Liver (tissue), 9 donors: ENCODE results near the gene GABRA5. TPM values are rescaled to one million over a fixed set of nuclear protein-coding genes. Genes with fewer than 3 reads are reported as not detected.

ENCODE experiments used
- DNase-seq: peaks from one replicate; pipeline ENCODE4 v3.0.0-alpha.2; 2017; ENCODE audit warnings: low spot score
- H3K27ac ChIP-seq, 2 donors: one replicate each; pipeline ENCODE4 v1.7.0; 2013; ENCODE audit warnings: inconsistent platforms in 2 of 2, low read length in 2 of 2, control low read depth in 1 of 2, low read depth in 1 of 2, mild to moderate bottlenecking in 1 of 2
- H3K27me3 ChIP-seq, 4 donors: one replicate each; pipeline versions ENCODE4 v1.6.1 to v1.7.0; 2013; ENCODE audit warnings: low read length in 3 of 4, inconsistent platforms in 1 of 4, mild to moderate bottlenecking in 1 of 4, moderate library complexity in 1 of 4; ENCODE audit not compliant: control insufficient read depth in 4 of 4, insufficient read depth in 4 of 4
- H3K36me3 ChIP-seq, 4 donors: one replicate each; pipeline versions ENCODE4 v1.6.1 to v1.7.0; 2013; ENCODE audit warnings: low read length in 3 of 4, mild to moderate bottlenecking in 3 of 4, low read depth in 1 of 4, moderate library complexity in 1 of 4; ENCODE audit not compliant: control insufficient read depth in 4 of 4, insufficient read depth in 3 of 4
- H3K4me1 ChIP-seq, 4 donors: one replicate each; pipeline versions ENCODE4 v1.6.1 to v1.7.0; 2013; ENCODE audit warnings: low read length in 3 of 4, mild to moderate bottlenecking in 3 of 4, moderate library complexity in 1 of 4; ENCODE audit not compliant: control insufficient read depth in 4 of 4, insufficient read depth in 4 of 4
- H3K4me3 ChIP-seq, 3 donors: one replicate each; pipeline versions ENCODE4 v1.6.1 to v1.7.0; 2013; ENCODE audit warnings: low read length in 3 of 3, control low read depth in 1 of 3, low read depth in 1 of 3, mild to moderate bottlenecking in 1 of 3
- H3K9ac ChIP-seq, 2 donors: one replicate each; pipeline ENCODE4 v1.7.0; 2013; ENCODE audit warnings: low read length in 2 of 2, mild to moderate bottlenecking in 2 of 2, moderate library complexity in 2 of 2, control low read depth in 1 of 2, low read depth in 1 of 2
- H3K9me3 ChIP-seq, 4 donors: one replicate each; pipeline versions ENCODE4 v1.6.1 to v1.7.0; 2013; ENCODE audit warnings: low read length in 3 of 4; ENCODE audit not compliant: control insufficient read depth in 4 of 4
- CTCF ChIP-seq: fragments of 150-350 bp; IDR thresholded peaks from 2 replicates; pipeline ENCODE4 v1.5.1; 2017; ENCODE audit warnings: improper control_type of control experiment, low read depth, low read length; ENCODE audit not compliant: missing input control
- EGR1 ChIP-seq, 2 donors: IDR thresholded peaks; 2 replicates each; pipeline ENCODE4 v1.6.1; 2016 to 2018; ENCODE audit warnings: antibody characterized with exemption in 2 of 2, low read depth in 2 of 2
- FOXA1 ChIP-seq: IDR thresholded peaks from 2 replicates; pipeline ENCODE4 v1.6.1; 2016; ENCODE audit warnings: antibody characterized with exemption
- FOXA2 ChIP-seq: IDR thresholded peaks from 2 replicates; pipeline ENCODE4 v1.6.1; 2016; ENCODE audit warnings: antibody characterized with exemption
- GABPA ChIP-seq, 2 donors: IDR thresholded peaks in 1 of 2; conservative IDR thresholded peaks in 1 of 2; 2 replicates each; pipeline ENCODE4 v1.6.1; 2016; ENCODE audit warnings: antibody characterized with exemption in 2 of 2, mild to moderate bottlenecking in 1 of 2, moderate library complexity in 1 of 2
- HNF4G ChIP-seq: IDR thresholded peaks from 2 replicates; pipeline ENCODE4 v1.6.1; 2016; ENCODE audit warnings: antibody characterized with exemption
- JUND ChIP-seq, 2 donors: IDR thresholded peaks; 2 replicates each; pipeline ENCODE4 v1.6.1; 2016; ENCODE audit warnings: antibody characterized with exemption in 2 of 2
- MAX ChIP-seq: IDR thresholded peaks from 2 replicates; pipeline ENCODE4 v1.6.1; 2016; ENCODE audit warnings: antibody characterized with exemption
- NR2F2 ChIP-seq: IDR thresholded peaks from 2 replicates; pipeline ENCODE4 v1.6.1; 2016; ENCODE audit warnings: antibody characterized with exemption
- RAD21 ChIP-seq, 2 donors: IDR thresholded peaks; 2 replicates each; pipeline ENCODE4 v1.6.1; 2016; ENCODE audit warnings: antibody characterized with exemption in 2 of 2, mild to moderate bottlenecking in 2 of 2
- REST ChIP-seq: IDR thresholded peaks from 2 replicates; pipeline ENCODE4 v1.6.1; 2016; ENCODE audit warnings: antibody characterized with exemption, mild to moderate bottlenecking
- RXRA ChIP-seq, 2 donors: IDR thresholded peaks; 2 replicates each; pipeline ENCODE4 v1.6.1; 2017 to 2018; ENCODE audit warnings: antibody characterized with exemption in 2 of 2, mild to moderate bottlenecking in 1 of 2
- TAF1 ChIP-seq: conservative IDR thresholded peaks from 2 replicates; pipeline ENCODE4 v1.6.1; 2016; ENCODE audit warnings: antibody characterized with exemption, mild to moderate bottlenecking
- YY1 ChIP-seq: IDR thresholded peaks from 2 replicates; pipeline ENCODE4 v1.6.1; 2016; ENCODE audit warnings: antibody characterized with exemption, mild to moderate bottlenecking
- ZBTB33 ChIP-seq: IDR thresholded peaks from 2 replicates; pipeline ENCODE4 v1.6.1; 2016; ENCODE audit warnings: antibody characterized with exemption
- WGBS: extraction: QIAGEN DNeasy Blood & Tissue Kit; methylation state at CpG from one replicate; pipeline ENCODE4 v1.1.7; 2013; 5-methylcytosine and 5-hydroxymethylcytosine counted together
- polyA plus RNA-seq, 2 donors: library from polyadenylated mRNA; stranded (reverse) in 1 of 2; unstranded in 1 of 2; fragments of 200-250 nt in 1 of 2; fragments of >200 nt in 1 of 2; fragmentation: Nextera tagmentation in 1 of 2; extraction: Ambion mirVana in 1 of 2; gene quantifications; one replicate each; pipeline versions ENCODE4 v1.2.1 to v1.2.3, GENCODE V29; 2013 to 2015
- total RNA-seq, 2 donors: library from RNA; depleted of rRNA; stranded (reverse); fragments of >200 nt; gene quantifications; one replicate each; pipeline ENCODE4 v1.2.3, GENCODE V29; 2014
- donor health status: healthy.
- donor health status: healthy.
- donor health status: healthy.
- donor health status: healthy.
- donor health status: healthy.

GABRA5 gene
- total and polyA plus RNA-seq, 4 donors = not detected

GRCh38 chr15:26883466-26883865 is 16.6 kb downstream of the GABRA5 start (continued):
- TF ChIP-seq ZBTB33 = no peak
- no peak for TF ChIP-seq NR2F2
- no peak for TF ChIP-seq EGR1 (IDR thresholded peaks at IDR 0.05; ENCODE audit: low read depth in 2 of 2)
- no peak for TF ChIP-seq FOXA2
- no peak for TF ChIP-seq TAF1

- Histone ChIP-seq H3K36me3 (no peaks in the 10 kb centered on the region), H3K9ac (no peak overlapping the region), H3K4me3 (no peak overlapping the region), H3K27me3 (peaks cover 0 to 4% (median 2%) of the 10 kb centered on the region in 4 donors), H3K9me3 (no peaks in the 10 kb centered on the region), H3K4me1 (peaks cover 0 to 8% (median 3%) of the 10 kb centered on the region in 4 donors), H3K27ac (no peak overlapping the region)
- DNase-seq = no peak
- TF ChIP-seq FOXA1 (no peak), GABPA (IDR thresholded peaks at IDR 0.05 in 1 of 2, conservative IDR thresholded peaks at IDR 0.05 in 1 of 2) (no peak), RAD21 (IDR thresholded peaks at IDR 0.05) (no peak), NR2F2 (no peak), JUND (IDR thresholded peaks at IDR 0.05) (no peak), ZBTB33 (no peak), REST (no peak), FOXA2 (no peak), EGR1 (IDR thresholded peaks at IDR 0.05; ENCODE audit: low read depth in 2 of 2) (no peak), YY1 (no peak), RXRA (IDR thresholded peaks at IDR 0.05) (no peak), TAF1 (no peak), HNF4G (no peak), CTCF (no peak), MAX (no peak)
- WGBS = 46% methylated on average over 4 of the region's 4 CpGs
These were observed 19.7 kb downstream of the GABRA5 start for GRCh38 chr15:26886566-26886965.
